Mononuclear cell (primary cell): Measurements from ENCODE around the gene MRPL49. TPM values are rescaled to one million over a fixed set of nuclear protein-coding genes. Genes with fewer than 3 reads are reported as not detected.

Source experiments
- H3K27me3 ChIP-seq: 2 replicates; pipeline ENCODE4 v1.6.0; 2011; ENCODE audit warnings: low read length, control low read depth; ENCODE audit not compliant: insufficient read depth
- H3K4me1 ChIP-seq: 2 replicates; pipeline ENCODE4 v1.5.1; 2011; ENCODE audit warnings: mild to moderate bottlenecking, low read length, control low read depth; ENCODE audit not compliant: insufficient read depth
- H3K4me3 ChIP-seq: 2 replicates; pipeline ENCODE4 v1.5.1; 2011; ENCODE audit warnings: mild to moderate bottlenecking, low read length, moderate library complexity
- H3K9me3 ChIP-seq: 2 replicates; pipeline ENCODE4 v1.5.1; 2011; ENCODE audit warnings: low read depth, mild to moderate bottlenecking, control low read depth, low read length
- total RNA-seq: library from RNA; depleted of rRNA; stranded (reverse); fragments of >200 nt; gene quantifications from one replicate; pipeline ENCODE4 v1.2.3, GENCODE V29; 2012

MRPL49 gene
- total RNA-seq, 1 donor, result 40.7 TPM

GRCh38 chr11:65095427-65095826 lies 26.7 kb upstream of the MRPL49 start:
- peaks cover 20% of the 10 kb centered on the region for H3K4me1 ChIP-seq
- no peak overlapping the region for H3K4me3 ChIP-seq
- no peaks in the 10 kb centered on the region for H3K27me3 ChIP-seq
- H3K9me3 ChIP-seq, result no peaks in the 10 kb centered on the region

DNA sequence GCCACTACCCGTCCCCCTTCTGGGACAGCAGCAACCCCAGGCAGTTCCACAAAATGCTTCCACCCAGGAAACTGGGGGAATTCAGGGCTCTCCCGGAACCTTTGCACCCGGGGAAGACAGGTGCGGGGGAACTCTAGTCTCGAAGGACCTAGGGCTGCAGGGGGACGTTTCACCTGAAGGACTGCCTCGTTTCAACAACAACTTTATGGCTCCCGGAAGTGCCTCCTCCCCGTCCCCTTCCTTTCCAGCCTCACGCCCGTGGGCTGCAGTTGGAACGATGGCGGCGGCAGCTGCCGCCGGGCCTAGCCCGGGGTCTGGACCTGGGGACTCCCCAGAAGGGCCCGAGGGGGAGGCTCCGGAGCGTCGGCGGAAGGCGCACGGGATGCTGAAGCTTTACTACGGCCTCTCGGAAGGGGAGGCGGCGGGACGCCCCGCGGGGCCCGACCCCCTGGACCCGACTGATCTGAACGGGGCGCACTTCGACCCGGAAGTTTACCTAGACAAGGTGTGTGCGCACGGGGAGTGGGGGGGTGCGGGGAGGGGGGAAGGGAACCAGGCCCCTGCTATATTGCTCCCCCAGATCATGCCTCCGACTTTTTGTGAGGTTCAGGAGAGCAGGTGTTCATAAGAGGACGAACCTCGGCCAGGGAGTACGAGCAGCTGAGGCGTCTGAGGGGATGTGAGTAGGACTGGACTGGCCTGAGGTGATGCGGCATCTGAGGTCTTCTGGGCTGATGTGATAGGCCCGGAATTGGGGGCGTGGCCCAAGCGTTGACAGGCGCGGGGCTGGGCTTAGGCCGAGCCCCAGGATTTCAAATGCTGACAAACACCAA lies 25.9 kb upstream of the MRPL49 start, which contains the start of gene VPS51:
Gene VPS51 (plus strand): TSS at position 241 of the 833 bp plus-strand sequence. CDS start 37 bp downstream, at position 278.
- H3K4me1 ChIP-seq, result peaks cover 20% of the 10 kb centered on the region
- H3K27me3 ChIP-seq, result no peaks in the 10 kb centered on the region
- peak within 1 kb of the TSS; percentile 88 for H3K4me3 ChIP-seq
- no peaks in the 10 kb centered on the region for H3K9me3 ChIP-seq

DNA sequence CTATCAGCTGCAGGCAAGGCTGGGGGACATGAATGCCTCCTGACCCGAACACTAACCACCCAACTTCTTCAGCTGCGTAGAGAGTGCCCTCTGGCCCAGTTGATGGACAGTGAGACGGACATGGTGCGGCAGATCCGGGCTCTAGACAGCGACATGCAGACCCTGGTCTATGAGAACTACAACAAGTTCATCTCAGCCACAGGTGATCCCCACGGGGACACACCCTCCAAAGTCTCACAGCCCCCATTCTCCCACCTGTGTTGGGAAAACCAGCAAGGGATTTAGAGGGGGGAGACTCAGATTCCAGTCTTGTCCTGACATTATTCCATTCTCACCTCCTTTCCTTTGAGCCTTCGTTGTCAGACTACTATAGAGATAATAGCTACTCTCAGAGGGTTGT lies 25.2 kb upstream of the MRPL49 start:
- Histone ChIP-seq H3K27me3 (no peaks in the 10 kb centered on the region), H3K4me1 (peaks cover 20% of the 10 kb centered on the region), H3K4me3 (no peak overlapping the region), H3K9me3 (no peaks in the 10 kb centered on the region)

GRCh38 chr11:65100674-65101350 lies 21.3 kb upstream of the MRPL49 start:
- Histone ChIP-seq H3K4me1 (peaks cover 16% of the 10 kb centered on the region), H3K4me3 (no peak overlapping the region), H3K27me3 (no peaks in the 10 kb centered on the region), H3K9me3 (no peaks in the 10 kb centered on the region)

- no peaks in the 10 kb centered on the region for H3K9me3 ChIP-seq
- H3K27me3 ChIP-seq, result no peaks in the 10 kb centered on the region
- H3K4me1 ChIP-seq, result peaks cover 5% of the 10 kb centered on the region
- no peak overlapping the region for H3K4me3 ChIP-seq
Measured at GRCh38 chr11:65102142-65103095, 19.7 kb upstream of the MRPL49 start.

- Histone ChIP-seq H3K4me1 (no peaks in the 10 kb centered on the region), H3K4me3 (no peak overlapping the region), H3K27me3 (no peaks in the 10 kb centered on the region), H3K9me3 (no peaks in the 10 kb centered on the region)
Measured at GRCh38 chr11:65103476-65103875, 18.6 kb upstream of the MRPL49 start.

DNA sequence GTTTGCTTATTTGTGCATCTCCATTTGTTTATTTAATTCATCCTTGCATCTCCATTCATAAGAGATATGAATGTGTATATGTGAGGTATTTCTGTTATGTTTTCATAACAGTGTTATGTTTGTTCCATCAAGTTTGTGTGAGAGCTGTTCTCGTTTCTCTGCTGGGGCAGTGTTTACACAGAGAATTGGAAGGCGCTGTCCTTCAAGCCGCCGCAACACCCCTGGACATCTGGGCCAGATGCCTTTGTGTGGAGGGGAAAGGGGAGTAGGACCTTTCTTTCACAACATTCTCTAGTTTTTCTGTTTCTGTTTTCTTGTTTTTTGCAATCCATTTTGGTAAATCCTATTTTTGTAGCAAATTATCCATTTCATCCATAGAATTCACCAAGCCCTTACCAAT lies 17.5 kb upstream of the MRPL49 start:
- H3K27me3 ChIP-seq, result no peaks in the 10 kb centered on the region
- no peaks in the 10 kb centered on the region for H3K9me3 ChIP-seq

GRCh38 chr11:65107078-65107477 lies 15.0 kb upstream of the MRPL49 start:
- Histone ChIP-seq H3K4me1 (peaks cover 21% of the 10 kb centered on the region), H3K27me3 (no peaks in the 10 kb centered on the region), H3K4me3 (no peak overlapping the region), H3K9me3 (no peaks in the 10 kb centered on the region)

More for the DNA sequence above, 17.5 kb upstream of the MRPL49 start:
- no peak overlapping the region for H3K4me3 ChIP-seq
- no peaks in the 10 kb centered on the region for H3K4me1 ChIP-seq

GRCh38 chr11:65107751-65108468 lies 14.2 kb upstream of the MRPL49 start:
- Histone ChIP-seq H3K4me1 (peaks cover 29% of the 10 kb centered on the region), H3K9me3 (no peaks in the 10 kb centered on the region), H3K27me3 (no peaks in the 10 kb centered on the region), H3K4me3 (no peak overlapping the region)

- Histone ChIP-seq H3K4me3 (no peak overlapping the region), H3K4me1 (peaks cover 36% of the 10 kb centered on the region), H3K27me3 (no peaks in the 10 kb centered on the region)
Measured at GRCh38 chr11:65108469-65109123, 13.5 kb upstream of the MRPL49 start.

GRCh38 chr11:65109231-65110198 lies 12.6 kb upstream of the MRPL49 start:
- Histone ChIP-seq H3K27me3 (no peaks in the 10 kb centered on the region), H3K4me1 (peaks cover 36% of the 10 kb centered on the region), H3K4me3 (no peak overlapping the region), H3K9me3 (no peaks in the 10 kb centered on the region)

More at GRCh38 chr11:65108469-65109123, 13.5 kb upstream of the MRPL49 start:
- H3K9me3 ChIP-seq, result no peaks in the 10 kb centered on the region

DNA sequence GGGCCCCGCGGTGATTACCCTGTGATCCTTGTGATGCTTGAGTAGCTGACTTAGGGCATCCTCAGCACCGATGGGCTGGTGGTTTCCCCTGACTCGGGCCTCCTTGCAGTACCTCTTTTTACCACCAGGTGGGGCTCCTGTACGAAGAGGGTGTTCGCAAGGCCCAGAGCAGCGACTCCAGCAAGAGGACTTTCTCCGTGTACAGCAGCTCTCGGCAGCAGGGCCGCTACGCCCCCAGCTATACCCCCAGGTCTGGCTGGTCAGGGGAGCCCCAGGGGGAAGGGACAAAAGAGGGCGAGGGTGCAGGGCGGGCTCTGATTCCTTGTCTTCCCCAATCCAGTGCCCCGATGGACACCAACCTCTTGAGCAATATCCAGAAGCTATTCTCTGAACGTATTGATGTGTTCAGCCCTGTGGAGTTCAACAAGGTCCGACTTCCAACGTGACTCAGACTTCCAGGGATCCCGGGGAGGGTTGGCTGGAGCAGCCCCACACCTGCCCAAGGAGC lies 11.7 kb upstream of the MRPL49 start:
- Histone ChIP-seq H3K9me3 (no peaks in the 10 kb centered on the region), H3K4me1 (peaks cover 36% of the 10 kb centered on the region), H3K4me3 (no peak overlapping the region), H3K27me3 (no peaks in the 10 kb centered on the region)
